GM23248 (cell line): ENCODE data around the gene NDEL1. TPM values are rescaled to one million over a fixed set of nuclear protein-coding genes. Genes with fewer than 3 reads are reported as not detected.
A peak's percentile ranks its signal among the peaks of the same experiment; 100 is the strongest.

Source experiments
- DNase-seq: peaks from one replicate; pipeline ENCODE4 v3.0.0-alpha.2; 2015
- H2AFZ ChIP-seq: fragments of 200-600 bp; sonication (generic); 2 replicates; pipeline ENCODE4 v1.6.1; 2016; ENCODE audit warnings: antibody characterized with exemption
- H3F3A ChIP-seq: fragments of 200-600 bp; sonication (generic); 2 replicates; pipeline ENCODE4 v1.6.1; 2016; ENCODE audit warnings: mild to moderate bottlenecking, antibody characterized with exemption, mixed run types; ENCODE audit not compliant: insufficient read depth
- H3K27ac ChIP-seq: fragments of 200-600 bp; sonication (generic); 2 replicates; pipeline ENCODE4 v1.5.1; 2016; ENCODE audit warnings: mild to moderate bottlenecking
- H3K27me3 ChIP-seq: fragments of 200-600 bp; sonication (generic); replicated peaks from 2 replicates; pipeline ENCODE4 v1.6.1; 2016; ENCODE audit warnings: mild to moderate bottlenecking; ENCODE audit not compliant: insufficient read depth
- H3K36me3 ChIP-seq: fragments of 200-600 bp; sonication (generic); 2 replicates; pipeline ENCODE4 v1.6.1; 2016; ENCODE audit warnings: low read depth, mild to moderate bottlenecking
- H3K4me1 ChIP-seq: fragments of 200-600 bp; sonication (generic); 2 replicates; pipeline ENCODE4 v1.6.1; 2016; ENCODE audit warnings: mild to moderate bottlenecking; ENCODE audit not compliant: insufficient read depth
- H3K4me2 ChIP-seq: fragments of 200-600 bp; sonication (generic); one replicate; pipeline ENCODE4 v1.6.1; 2016; ENCODE audit warnings: mild to moderate bottlenecking; ENCODE audit not compliant: unreplicated experiment
- H3K4me3 ChIP-seq: fragments of 200-600 bp; sonication (generic); 2 replicates; pipeline ENCODE4 v1.5.1; 2016; ENCODE audit warnings: mild to moderate bottlenecking
- H3K79me2 ChIP-seq: fragments of 200-600 bp; sonication (generic); 2 replicates; pipeline ENCODE4 v1.6.1; 2016; ENCODE audit warnings: mild to moderate bottlenecking; ENCODE audit not compliant: insufficient read depth
- H3K9ac ChIP-seq: fragments of 200-600 bp; sonication (generic); 2 replicates; pipeline ENCODE4 v1.6.1; 2016; ENCODE audit warnings: mild to moderate bottlenecking
- H3K9me2 ChIP-seq: fragments of 200-600 bp; sonication (generic); 2 replicates; pipeline ENCODE4 v1.6.1; 2016; ENCODE audit warnings: mixed run types, mild to moderate bottlenecking, moderate library complexity; ENCODE audit not compliant: insufficient read depth
- H3K9me3 ChIP-seq: fragments of 200-600 bp; sonication (generic); one replicate; pipeline ENCODE4 v1.6.1; 2017; ENCODE audit warnings: low read depth
- H4K20me1 ChIP-seq: fragments of 200-600 bp; sonication (generic); 2 replicates; pipeline ENCODE4 v1.6.0; 2016; ENCODE audit not compliant: insufficient read depth
- EZH2 ChIP-seq: fragments of 200-600 bp; sonication (generic); IDR thresholded peaks from 2 replicates; pipeline ENCODE4 v1.6.1; 2018; ENCODE audit warnings: antibody characterized with exemption, mild to moderate bottlenecking; ENCODE audit not compliant: insufficient read depth, poor library complexity, severe bottlenecking
- EZH2phosphoT487 ChIP-seq: fragments of 200-600 bp; sonication (generic); IDR thresholded peaks from 2 replicates; pipeline ENCODE4 v1.6.1; 2018; ENCODE audit warnings: antibody characterized with exemption, moderate library complexity, mild to moderate bottlenecking, low read depth; ENCODE audit not compliant: insufficient read depth
- WGBS, 2 experiments: methylation state at CpG; one replicate each; pipeline ENCODE4 v1.1.6; 2015 to 2017; ENCODE audit warnings: low lambda C conversion rate in 2 of 2, low coverage in 1 of 2; ENCODE audit errors: missing lambda C conversion rate in 2 of 2; 5-methylcytosine and 5-hydroxymethylcytosine counted together
- in situ Hi-C: fragments of 300-500 bp; cut with MboI; formaldehyde crosslinking; loops from 2 replicates; pipeline ENCODE4 v1.15.0; 2020
- polyA plus RNA-seq: library from polyadenylated mRNA; unstranded; fragments of >200 nt; fragmentation: Nextera tagmentation; extraction: Ambion mirVana; gene quantifications from 2 replicates; pipeline ENCODE4 v1.2.1, GENCODE V29; 2016
- total RNA-seq: library from RNA; depleted of rRNA; stranded (reverse); fragments of >200 nt; shearing (Covaris generic); gene quantifications from 2 replicates; pipeline ENCODE4 v1.2.3, GENCODE V29; 2014

The NDEL1 gene
- total and polyA plus RNA-seq, 2 experiments from 2014 or later: 74.9 to 111 TPM

- H3K4me2 ChIP-seq: no peak overlapping the region
- H3K9me3 ChIP-seq: no peaks in the 10 kb centered on the region
- H3K4me1 ChIP-seq: no peaks in the 10 kb centered on the region
- H3K9ac ChIP-seq: no peak overlapping the region
- peak; percentile 33 for DNase-seq
- H3K27me3 ChIP-seq: no peaks in the 10 kb centered on the region
- H3K4me3 ChIP-seq: no peak overlapping the region
- no peaks in the 10 kb centered on the region for H3K79me2 ChIP-seq
- no peaks in the 10 kb centered on the region for H3K9me2 ChIP-seq
- no peaks in the 10 kb centered on the region for H3F3A ChIP-seq
- WGBS, 2 experiments: 33 to 43% methylated on average over 6 of the region's 6 CpGs
- no peaks in the 10 kb centered on the region for H4K20me1 ChIP-seq
- no peak overlapping the region for H3K27ac ChIP-seq
- peaks cover 39% of the 10 kb centered on the region; the same call in 1 of the 2 replicates for H3K36me3 ChIP-seq
- no peak overlapping the region for H2AFZ ChIP-seq
- in situ Hi-C loops: no loop called here
- TF ChIP-seq EZH2 (no peak), EZH2phosphoT487 (no peak)
These were observed 67.7 kb downstream of the NDEL1 start for GRCh38 chr17:8503368-8503767.

GRCh38 chr17:8503807-8504206, 68.1 kb downstream of the NDEL1 start:
- Histone ChIP-seq H3K9ac (no peak overlapping the region), H3K79me2 (no peaks in the 10 kb centered on the region), H3K9me3 (no peaks in the 10 kb centered on the region), H3K27ac (no peak overlapping the region), H3F3A (no peaks in the 10 kb centered on the region), H4K20me1 (no peaks in the 10 kb centered on the region), H3K27me3 (no peaks in the 10 kb centered on the region), H3K4me1 (no peaks in the 10 kb centered on the region), H3K36me3 (peaks cover 42% of the 10 kb centered on the region), H3K4me2 (no peak overlapping the region), H3K9me2 (no peaks in the 10 kb centered on the region), H2AFZ (no peak overlapping the region), H3K4me3 (no peak overlapping the region)
- DNase-seq: no peak
- WGBS, 2 experiments: 79 to 82% methylated on average over 9 of the region's 9 CpGs
- no peak for TF ChIP-seq EZH2
- TF ChIP-seq EZH2phosphoT487: no peak
- in situ Hi-C loops: no loop called here

DNA sequence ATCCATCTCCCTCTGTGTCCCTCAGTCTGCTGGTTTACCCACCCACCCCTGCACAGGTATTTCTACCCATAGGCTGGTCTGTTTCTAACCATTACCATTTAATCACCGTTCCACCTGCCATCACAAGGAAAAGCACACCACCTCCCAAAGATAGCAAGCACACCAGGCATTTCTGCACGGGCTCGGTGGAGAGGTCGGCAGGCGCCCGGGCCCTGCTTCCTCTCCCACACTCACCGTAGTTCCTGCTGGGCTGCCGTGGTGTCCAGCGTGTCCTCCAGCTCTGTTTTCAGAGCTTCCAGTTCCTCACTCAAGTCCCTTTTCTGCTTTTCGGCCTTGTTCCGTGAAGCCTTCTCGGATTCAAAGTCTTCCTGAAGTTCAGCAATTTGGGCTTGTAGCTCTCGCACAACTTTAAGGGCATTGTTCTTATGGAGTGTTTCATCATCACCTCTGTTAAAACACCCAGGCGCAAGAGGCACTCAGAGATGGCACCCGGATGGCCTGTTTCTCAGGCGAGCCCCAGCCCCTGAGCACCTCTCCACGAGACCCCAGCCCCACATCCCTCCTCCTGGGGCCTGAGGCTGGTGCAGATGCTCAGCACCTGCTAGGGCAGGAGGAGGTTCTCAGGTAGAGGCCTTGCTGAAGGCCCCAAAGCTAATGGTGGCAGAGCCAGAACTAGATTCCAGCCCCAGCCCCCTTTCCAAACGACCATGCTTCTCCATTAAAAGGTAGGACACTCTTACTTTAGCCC, 69.0 kb downstream of the NDEL1 start:
- 95 to 96% methylated on average over 18 of the region's 18 CpGs for whole genome bisulfite sequencing, 2 experiments
- Histone ChIP-seq H4K20me1 (no peaks in the 10 kb centered on the region), H3K36me3 (peaks cover 42% of the 10 kb centered on the region), H3K27me3 (no peaks in the 10 kb centered on the region), H3K27ac (no peak overlapping the region), H3K9me2 (no peaks in the 10 kb centered on the region), H3K4me1 (no peaks in the 10 kb centered on the region), H3K4me2 (no peak overlapping the region), H3K4me3 (no peak overlapping the region), H3F3A (no peaks in the 10 kb centered on the region), H3K9ac (no peak overlapping the region), H3K9me3 (no peaks in the 10 kb centered on the region), H3K79me2 (no peaks in the 10 kb centered on the region), H2AFZ (no peak overlapping the region)
- DNase-seq: no peak
- in situ Hi-C loops: no loop called here
- TF ChIP-seq EZH2phosphoT487 (no peak), EZH2 (no peak)

DNA sequence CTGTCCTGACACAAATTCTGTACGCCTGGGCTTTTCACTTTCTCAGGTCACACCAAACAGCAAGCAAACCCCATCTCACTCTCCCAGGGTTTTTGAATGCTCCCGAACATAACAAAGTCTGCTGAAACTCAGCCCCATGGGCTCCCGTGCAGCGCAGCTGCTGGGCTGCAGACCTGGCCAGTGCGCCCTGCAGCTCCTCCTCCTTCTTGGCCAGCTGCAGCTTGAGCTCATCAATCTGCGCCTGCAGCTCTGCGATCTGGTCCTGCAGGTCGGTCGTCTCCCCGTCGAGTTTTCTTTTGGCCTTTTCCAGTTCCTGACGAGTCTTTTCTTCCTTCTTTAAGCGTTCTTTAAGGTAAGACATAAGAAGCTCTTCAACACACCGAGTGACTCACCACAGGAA, 70.5 kb downstream of the NDEL1 start:
- H3K4me1 ChIP-seq: no peaks in the 10 kb centered on the region
- no peaks in the 10 kb centered on the region for H3F3A ChIP-seq
- H2AFZ ChIP-seq: no peak overlapping the region
- in situ Hi-C loops: no loop called here
- no peak overlapping the region for H3K27ac ChIP-seq
- H3K4me2 ChIP-seq: no peak overlapping the region
- H3K9me2 ChIP-seq: no peaks in the 10 kb centered on the region
- no peaks in the 10 kb centered on the region for H4K20me1 ChIP-seq
- H3K36me3 ChIP-seq: peaks cover 40% of the 10 kb centered on the region
- DNase-seq: no peak
- H3K79me2 ChIP-seq: no peaks in the 10 kb centered on the region
- H3K9me3 ChIP-seq: no peaks in the 10 kb centered on the region
- WGBS, 2 experiments: 93 to 94% methylated on average over 14 of the region's 14 CpGs
- no peaks in the 10 kb centered on the region for H3K27me3 ChIP-seq
- H3K4me3 ChIP-seq: no peak overlapping the region
- H3K9ac ChIP-seq: no peak overlapping the region
- no peak for TF ChIP-seq EZH2
